ENCODE data around the gene GLIPR1L1.

Gene GLIPR1L1

DNA sequence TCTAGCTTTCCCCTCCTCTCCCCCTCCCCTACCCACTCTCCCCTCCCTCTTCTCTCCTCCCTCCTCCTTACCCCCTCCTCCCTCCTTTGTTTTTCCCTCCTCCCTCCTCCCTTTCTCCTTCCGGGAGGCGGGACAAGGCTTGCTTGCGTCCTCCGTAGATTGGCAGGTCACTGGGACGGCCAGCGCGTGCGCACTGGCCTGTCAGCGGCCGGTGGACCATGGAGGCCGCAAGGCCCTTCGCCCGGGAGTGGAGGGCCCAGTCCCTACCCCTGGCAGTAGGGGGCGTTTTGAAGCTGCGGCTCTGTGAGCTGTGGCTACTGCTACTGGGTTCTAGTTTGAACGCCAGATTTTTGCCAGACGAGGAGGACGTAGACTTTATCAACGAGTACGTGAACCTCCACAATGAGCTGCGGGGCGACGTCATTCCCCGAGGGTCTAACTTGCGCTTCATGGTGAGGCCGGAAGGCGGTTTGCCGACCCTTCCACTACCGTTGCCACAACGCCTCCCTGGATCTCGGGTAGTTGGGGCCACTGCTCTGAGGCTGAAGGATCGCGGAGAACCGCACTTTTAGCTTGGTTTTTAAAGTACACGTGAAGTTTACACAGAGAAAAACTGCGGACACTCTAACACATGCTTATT, 56.5 kb downstream of the GLIPR1L1 start, which contains the start of gene GLIPR1L2:
GLIPR1L2 (plus strand) TSS at position 191 of the 640 bp plus-strand sequence; CDS start at position 219, 28 bp downstream.
- H3K18ac ChIP-seq (ENCODE audit: low read length): peak within 1 kb of the TSS; percentile 90

DNA sequence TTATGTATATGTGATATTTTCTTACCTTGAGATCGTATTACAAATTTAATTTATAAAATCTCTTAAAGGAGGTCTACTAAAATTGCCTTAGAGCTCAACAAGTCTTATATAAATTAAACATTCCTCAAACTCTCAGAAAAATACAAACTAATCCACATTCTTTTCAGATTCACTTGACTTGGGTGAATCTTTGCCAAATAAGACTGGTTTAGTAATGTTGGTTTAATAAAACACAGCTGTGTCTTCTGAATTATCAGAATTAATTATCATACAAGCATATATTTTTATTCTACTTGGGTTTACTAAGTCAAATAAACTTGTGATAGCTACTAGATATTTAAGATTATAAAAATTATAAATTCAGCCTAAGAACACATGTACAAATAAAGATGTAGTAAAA, 69.8 kb downstream of the GLIPR1L1 start:
- no peak overlapping the region for H2BK12ac ChIP-seq (ENCODE audit: low read length)
- H3K4ac ChIP-seq (ENCODE audit: low read depth, low read length): no peak overlapping the region
- no peak overlapping the region for H2BK120ac ChIP-seq (ENCODE audit: insufficient read depth, low read length, poor library complexity)
- no peak overlapping the region for H2AK5ac ChIP-seq (ENCODE audit: low read length)
- H3K9ac ChIP-seq (ENCODE audit: low read length): no peak overlapping the region
- H3K4me1 ChIP-seq (ENCODE audit: control insufficient read depth in 1 of 2, insufficient read depth in 2 of 2, low read length in 2 of 2): no peaks in the 10 kb centered on the region
- H3K9me3 ChIP-seq (ENCODE audit: insufficient read depth, low read depth, low read length): no peaks in the 10 kb centered on the region
- H2BK5ac ChIP-seq (ENCODE audit: low read depth, low read length, poor library complexity): no peak overlapping the region
- no CpG with 5 or more reads among the region's 1 CpG for WGBS (ENCODE audit: extremely low coverage, insufficient coverage, insufficient read length)
- no peaks in the 10 kb centered on the region for H3K79me2 ChIP-seq (ENCODE audit: control insufficient read depth, insufficient read depth, low read length, poor library complexity)
- H3K36me3 ChIP-seq (ENCODE audit: control insufficient read depth in 1 of 2, insufficient read depth in 2 of 2, low read length in 2 of 2): no peaks in the 10 kb centered on the region
- no peaks in the 10 kb centered on the region for H3K79me1 ChIP-seq (ENCODE audit: low read length)
- no peak overlapping the region for H3K18ac ChIP-seq (ENCODE audit: low read length)
- H4K12ac ChIP-seq (ENCODE audit: low read depth, low read length): no peak overlapping the region
- no peak overlapping the region for H3K23ac ChIP-seq (ENCODE audit: low read length)
- H4K91ac ChIP-seq (ENCODE audit: low read depth, low read length): no peak overlapping the region
- H2AFZ ChIP-seq (ENCODE audit: insufficient read depth, low read length, poor library complexity): no peak overlapping the region
- H4K8ac ChIP-seq (ENCODE audit: low read depth, low read length): no peak overlapping the region
- H3K4me3 ChIP-seq (ENCODE audit: low read depth, low read length): no peak overlapping the region
- no peak for DNase-seq
- no peak overlapping the region for H3K27ac ChIP-seq (ENCODE audit: low read depth, low read length)
- no peak overlapping the region for H3K4me2 ChIP-seq (ENCODE audit: low read length)
- no peak overlapping the region for H3K14ac ChIP-seq (ENCODE audit: low read length)
- H3K27me3 ChIP-seq (ENCODE audit: insufficient read depth, low read length): no peaks in the 10 kb centered on the region

More for the DNA sequence above, 56.5 kb downstream of the GLIPR1L1 start, which contains the start of gene GLIPR1L2:
- H2BK120ac ChIP-seq (ENCODE audit: insufficient read depth, low read length, poor library complexity): peak within 1 kb of the TSS; percentile 77
- H2AFZ ChIP-seq (ENCODE audit: insufficient read depth, low read length, poor library complexity): peak within 1 kb of the TSS; percentile 95
- H3K23ac ChIP-seq (ENCODE audit: low read length): no peak within 1 kb of the TSS
- peak within 1 kb of the TSS; percentile 62 for H3K4me2 ChIP-seq (ENCODE audit: low read length)
- peak within 1 kb of the TSS; percentile 90 for H3K14ac ChIP-seq (ENCODE audit: low read length)
- peak within 1 kb of the TSS; percentile 69 for H3K4me3 ChIP-seq (ENCODE audit: low read depth, low read length)
- H3K9ac ChIP-seq (ENCODE audit: low read length): peak within 1 kb of the TSS; percentile 6
- DNase-seq: peak; percentile 98 to 99
- no peaks in the 10 kb centered on the region for H3K9me3 ChIP-seq (ENCODE audit: insufficient read depth, low read depth, low read length)
- no peaks in the 10 kb centered on the region for H3K4me1 ChIP-seq (ENCODE audit: control insufficient read depth in 1 of 2, insufficient read depth in 2 of 2, low read length in 2 of 2)
- no CpG with 5 or more reads among the region's 36 CpGs for WGBS (ENCODE audit: extremely low coverage, insufficient coverage, insufficient read length)
- peak within 1 kb of the TSS; percentile 78 for H2BK5ac ChIP-seq (ENCODE audit: low read depth, low read length, poor library complexity)
- peak within 1 kb of the TSS; percentile 37 for H2BK12ac ChIP-seq (ENCODE audit: low read length)
- no peaks in the 10 kb centered on the region for H3K27me3 ChIP-seq (ENCODE audit: insufficient read depth, low read length)
- no peaks in the 10 kb centered on the region for H3K36me3 ChIP-seq (ENCODE audit: control insufficient read depth in 1 of 2, insufficient read depth in 2 of 2, low read length in 2 of 2)
- peak within 1 kb of the TSS; percentile 88 for H4K12ac ChIP-seq (ENCODE audit: low read depth, low read length)
- H3K27ac ChIP-seq (ENCODE audit: low read depth, low read length): peak within 1 kb of the TSS; percentile 36
- no peak within 1 kb of the TSS for H2AK5ac ChIP-seq (ENCODE audit: low read length)
- peaks cover 3% of the 10 kb centered on the region for H3K79me1 ChIP-seq (ENCODE audit: low read length)
- peaks cover 3% of the 10 kb centered on the region for H3K79me2 ChIP-seq (ENCODE audit: control insufficient read depth, insufficient read depth, low read length, poor library complexity)
- peak within 1 kb of the TSS; percentile 61 for H3K4ac ChIP-seq (ENCODE audit: low read depth, low read length)
- peak within 1 kb of the TSS; percentile 91 for H4K91ac ChIP-seq (ENCODE audit: low read depth, low read length)
- peak within 1 kb of the TSS; percentile 97 for H4K8ac ChIP-seq (ENCODE audit: low read depth, low read length)

DNA sequence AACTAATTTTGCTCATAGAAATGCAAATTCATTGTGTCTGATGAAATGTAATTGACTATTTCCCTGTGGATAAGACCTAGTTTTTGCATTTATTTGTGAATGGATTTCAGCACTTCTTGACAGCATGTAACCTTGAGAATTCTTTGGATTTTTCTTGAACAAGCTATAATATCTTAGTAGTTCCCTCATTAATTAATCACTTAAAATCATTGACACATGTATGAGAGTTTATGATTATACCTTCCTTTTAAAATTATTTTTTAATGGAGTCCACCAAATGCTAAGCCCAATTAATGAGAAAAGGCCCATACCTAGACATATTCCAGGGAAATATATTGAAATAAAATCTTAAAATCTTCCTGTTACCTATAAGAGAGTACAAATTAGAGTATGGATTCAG, 73.2 kb downstream of the GLIPR1L1 start:
- H3K4me1 ChIP-seq (ENCODE audit: control insufficient read depth in 1 of 2, insufficient read depth in 2 of 2, low read length in 2 of 2): no peaks in the 10 kb centered on the region
- no peaks in the 10 kb centered on the region for H3K79me1 ChIP-seq (ENCODE audit: low read length)
- no peak overlapping the region for H2AFZ ChIP-seq (ENCODE audit: insufficient read depth, low read length, poor library complexity)
- H3K9ac ChIP-seq (ENCODE audit: low read length): no peak overlapping the region
- H4K91ac ChIP-seq (ENCODE audit: low read depth, low read length): no peak overlapping the region
- no peak overlapping the region for H4K8ac ChIP-seq (ENCODE audit: low read depth, low read length)
- H3K9me3 ChIP-seq (ENCODE audit: insufficient read depth, low read depth, low read length): no peaks in the 10 kb centered on the region
- no peak overlapping the region for H2AK5ac ChIP-seq (ENCODE audit: low read length)
- H3K27me3 ChIP-seq (ENCODE audit: insufficient read depth, low read length): no peaks in the 10 kb centered on the region
- no peak overlapping the region for H3K4ac ChIP-seq (ENCODE audit: low read depth, low read length)
- H3K23ac ChIP-seq (ENCODE audit: low read length): no peak overlapping the region
- no peak overlapping the region for H3K27ac ChIP-seq (ENCODE audit: low read depth, low read length)
- no peak overlapping the region for H3K4me3 ChIP-seq (ENCODE audit: low read depth, low read length)
- no peak overlapping the region for H2BK12ac ChIP-seq (ENCODE audit: low read length)
- no peak overlapping the region for H4K12ac ChIP-seq (ENCODE audit: low read depth, low read length)
- H2BK5ac ChIP-seq (ENCODE audit: low read depth, low read length, poor library complexity): no peak overlapping the region
- no peak for DNase-seq
- H3K4me2 ChIP-seq (ENCODE audit: low read length): no peak overlapping the region
- H2BK120ac ChIP-seq (ENCODE audit: insufficient read depth, low read length, poor library complexity): no peak overlapping the region
- no peak overlapping the region for H3K14ac ChIP-seq (ENCODE audit: low read length)
- no peak overlapping the region for H3K18ac ChIP-seq (ENCODE audit: low read length)
- H3K79me2 ChIP-seq (ENCODE audit: control insufficient read depth, insufficient read depth, low read length, poor library complexity): no peaks in the 10 kb centered on the region
- no peaks in the 10 kb centered on the region for H3K36me3 ChIP-seq (ENCODE audit: control insufficient read depth in 1 of 2, insufficient read depth in 2 of 2, low read length in 2 of 2)

DNA sequence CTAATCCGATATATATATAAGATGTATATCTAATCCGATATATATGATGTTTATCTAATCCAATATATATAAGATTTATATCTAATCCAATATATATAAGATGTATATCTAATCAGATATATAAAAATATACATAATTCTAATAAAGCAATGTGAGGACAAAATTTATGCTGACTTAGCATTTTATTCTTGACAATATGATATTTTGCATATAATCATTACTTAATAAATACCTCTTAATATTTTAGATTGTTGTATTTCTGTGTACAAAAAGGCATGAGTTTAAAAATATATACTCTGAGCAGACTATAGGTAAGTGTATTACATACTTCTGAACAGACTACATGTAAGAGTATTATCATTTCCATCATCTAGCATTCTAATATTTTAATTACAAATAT, 75.4 kb downstream of the GLIPR1L1 start:
- H3K27me3 ChIP-seq (ENCODE audit: insufficient read depth, low read length): no peaks in the 10 kb centered on the region
- WGBS (ENCODE audit: extremely low coverage, insufficient coverage, insufficient read length): no CpG with 5 or more reads among the region's 2 CpGs
- H3K36me3 ChIP-seq (ENCODE audit: control insufficient read depth in 1 of 2, insufficient read depth in 2 of 2, low read length in 2 of 2): no peaks in the 10 kb centered on the region
- H2BK12ac ChIP-seq (ENCODE audit: low read length): no peak overlapping the region
- no peak overlapping the region for H3K14ac ChIP-seq (ENCODE audit: low read length)
- no peak overlapping the region for H4K91ac ChIP-seq (ENCODE audit: low read depth, low read length)
- H2AK5ac ChIP-seq (ENCODE audit: low read length): no peak overlapping the region
- H3K79me2 ChIP-seq (ENCODE audit: control insufficient read depth, insufficient read depth, low read length, poor library complexity): no peaks in the 10 kb centered on the region
- no peaks in the 10 kb centered on the region for H3K4me1 ChIP-seq (ENCODE audit: control insufficient read depth in 1 of 2, insufficient read depth in 2 of 2, low read length in 2 of 2)
- H3K27ac ChIP-seq (ENCODE audit: low read depth, low read length): no peak overlapping the region
- no peak overlapping the region for H2BK5ac ChIP-seq (ENCODE audit: low read depth, low read length, poor library complexity)
- H3K79me1 ChIP-seq (ENCODE audit: low read length): no peaks in the 10 kb centered on the region
- H3K9ac ChIP-seq (ENCODE audit: low read length): no peak overlapping the region
- H4K12ac ChIP-seq (ENCODE audit: low read depth, low read length): no peak overlapping the region
- H4K8ac ChIP-seq (ENCODE audit: low read depth, low read length): no peak overlapping the region
- H3K18ac ChIP-seq (ENCODE audit: low read length): no peak overlapping the region
- no peak for DNase-seq
- no peak overlapping the region for H2BK120ac ChIP-seq (ENCODE audit: insufficient read depth, low read length, poor library complexity)
- H3K4me3 ChIP-seq (ENCODE audit: low read depth, low read length): no peak overlapping the region
- no peak overlapping the region for H3K4me2 ChIP-seq (ENCODE audit: low read length)
- H3K23ac ChIP-seq (ENCODE audit: low read length): no peak overlapping the region
- no peak overlapping the region for H3K4ac ChIP-seq (ENCODE audit: low read depth, low read length)
- no peak overlapping the region for H2AFZ ChIP-seq (ENCODE audit: insufficient read depth, low read length, poor library complexity)
- H3K9me3 ChIP-seq (ENCODE audit: insufficient read depth, low read depth, low read length): no peaks in the 10 kb centered on the region

All from trophoblast cell (in vitro differentiated cells and primary cell).